IPS-18a (cell line): Measurements from ENCODE around the gene SORBS2.
"Not testable (repeated sequence)": the region's sequence is repeated elsewhere in the genome, so short reads cannot be mapped to it uniquely, and the experiment has no call there.

Experiments used
- H3K27ac ChIP-seq: one replicate; pipeline ENCODE4 v1.5.1; 2013; ENCODE audit warnings: low read length
- H3K27me3 ChIP-seq: one replicate; pipeline ENCODE4 v1.6.1; 2013; ENCODE audit warnings: mild to moderate bottlenecking, low read length; ENCODE audit not compliant: control insufficient read depth, insufficient read depth
- H3K36me3 ChIP-seq: one replicate; pipeline ENCODE4 v1.6.1; 2013; ENCODE audit warnings: low read depth, low read length; ENCODE audit not compliant: control insufficient read depth
- H3K4me1 ChIP-seq: one replicate; pipeline ENCODE4 v1.6.1; 2013; ENCODE audit warnings: low read depth, low read length; ENCODE audit not compliant: control insufficient read depth
- H3K4me3 ChIP-seq: one replicate; pipeline ENCODE4 v1.5.1; 2013; ENCODE audit warnings: low read length
- H3K9ac ChIP-seq: one replicate; pipeline ENCODE4 v1.6.1; 2013; ENCODE audit warnings: mild to moderate bottlenecking, low read length, moderate library complexity
- H3K9me3 ChIP-seq: one replicate; pipeline ENCODE4 v1.6.1; 2013; ENCODE audit warnings: low read depth, low read length; ENCODE audit not compliant: control insufficient read depth

SORBS2 gene

DNA sequence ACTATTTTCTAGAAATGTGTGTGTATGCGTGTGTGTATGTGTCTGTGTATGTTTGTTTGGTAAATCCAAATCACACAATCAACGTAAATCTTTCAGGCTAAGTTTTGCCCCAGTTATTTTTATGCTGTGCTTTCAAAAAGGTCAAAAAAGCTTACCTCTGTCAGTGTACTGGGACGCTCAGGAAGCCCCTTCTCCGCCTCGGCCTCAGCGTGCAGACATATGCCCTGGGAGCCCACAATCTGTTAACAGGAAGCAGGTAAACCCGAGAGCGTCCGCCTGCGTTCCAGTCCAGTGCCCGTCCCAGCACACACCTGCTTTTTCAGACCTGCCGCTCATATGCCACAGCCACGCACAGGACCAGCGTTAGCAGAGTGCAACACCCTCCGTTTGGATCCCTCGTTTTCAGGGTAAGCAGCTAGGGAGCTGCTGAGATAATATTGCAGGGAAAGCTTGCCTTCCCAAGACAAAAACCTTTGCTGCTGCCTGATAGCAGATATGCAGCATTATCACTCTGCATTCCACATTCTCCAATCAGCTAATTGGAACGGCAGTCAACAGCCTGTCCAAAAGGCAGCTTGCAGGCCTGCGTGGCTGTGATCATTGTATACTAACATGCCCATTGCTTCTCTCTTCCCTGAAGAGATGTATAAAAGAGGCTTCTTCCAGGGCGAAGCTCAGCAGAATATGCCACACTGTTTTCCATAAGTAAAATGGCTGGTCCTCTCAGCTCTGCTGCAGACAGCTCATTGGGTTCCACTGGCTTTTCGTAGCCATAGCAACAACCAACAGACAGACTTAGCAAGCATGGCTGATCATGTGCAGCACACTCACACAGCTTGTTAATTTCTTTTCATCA is at the start of gene SORBS2:
Gene SORBS2, minus strand, starts transcription at position 686 of the 856 bp plus-strand sequence. CDS start 121,623 bp downstream, outside the sequence.
- Histone ChIP-seq H3K27me3 (no peaks in the 10 kb centered on the region), H3K36me3 (no peaks in the 10 kb centered on the region), H3K9me3 (no peaks in the 10 kb centered on the region), H3K9ac (peak within 1 kb of the TSS; percentile 2), H3K4me3 (peak within 1 kb of the TSS; percentile 32), H3K4me1 (peaks cover 24% of the 10 kb centered on the region), H3K27ac (no peak within 1 kb of the TSS)

- Histone ChIP-seq H3K27me3 (no peaks in the 10 kb centered on the region), H3K4me3 (no peak overlapping the region), H3K9ac (no peak overlapping the region), H3K9me3 (peaks cover 10% of the 10 kb centered on the region), H3K36me3 (no peaks in the 10 kb centered on the region), H3K4me1 (no peaks in the 10 kb centered on the region), H3K27ac (no peak overlapping the region)
Measured at GRCh38 chr4:185859111-185859510, 47.1 kb upstream of the SORBS2 start.

DNA sequence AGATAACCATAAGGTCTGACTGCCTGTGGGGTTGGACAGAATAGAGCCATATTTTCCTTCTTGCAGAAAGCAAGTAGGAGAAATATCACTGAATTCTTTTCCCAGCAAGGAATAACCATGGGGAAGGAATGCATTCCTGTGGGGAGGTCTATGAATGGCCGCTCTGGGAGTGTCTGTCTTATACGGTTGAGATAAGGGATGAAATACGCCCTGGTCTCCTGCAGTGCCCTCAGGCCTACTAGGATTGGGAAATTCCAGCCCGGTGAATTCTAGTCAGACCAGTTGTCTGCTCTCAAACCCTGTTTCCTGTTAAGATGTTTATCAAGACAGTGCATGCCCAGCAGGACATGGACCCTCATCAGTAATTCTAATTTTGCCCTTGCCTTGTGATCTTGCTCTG is 45.6 kb upstream of the SORBS2 start:
- not testable (repeated sequence) for H3K9ac ChIP-seq, H3K4me1 ChIP-seq, H3K9me3 ChIP-seq, H3K27me3 ChIP-seq, H3K27ac ChIP-seq, H3K36me3 ChIP-seq, H3K4me3 ChIP-seq

- Histone ChIP-seq H3K36me3 (no peaks in the 10 kb centered on the region), H3K9ac (no peak overlapping the region), H3K27me3 (no peaks in the 10 kb centered on the region), H3K4me1 (no peaks in the 10 kb centered on the region), H3K9me3 (peaks cover 10% of the 10 kb centered on the region), H3K27ac (no peak overlapping the region), H3K4me3 (no peak overlapping the region)
Measured at GRCh38 chr4:185853841-185854240, 41.8 kb upstream of the SORBS2 start.

DNA sequence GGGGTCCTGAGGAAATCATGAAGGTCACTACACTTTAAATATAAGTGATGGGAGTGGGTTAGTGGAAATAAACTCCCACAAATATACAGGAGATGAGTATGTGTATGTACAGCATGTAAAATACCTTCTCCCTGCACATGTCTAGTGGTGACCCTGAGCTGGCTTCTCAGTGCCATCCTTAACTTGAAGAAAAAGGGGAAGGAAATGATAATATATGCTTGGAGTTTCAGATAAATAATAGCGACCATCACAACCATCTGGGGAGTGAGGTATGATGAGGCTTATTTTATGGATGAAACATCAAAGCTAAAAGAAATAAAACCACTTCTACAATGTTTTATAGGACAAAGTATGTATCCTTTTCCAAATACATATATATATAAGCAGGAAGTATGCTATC is 41.0 kb upstream of the SORBS2 start:
- Histone ChIP-seq H3K27ac (no peak overlapping the region), H3K4me3 (no peak overlapping the region), H3K9me3 (peaks cover 5% of the 10 kb centered on the region), H3K9ac (no peak overlapping the region), H3K27me3 (no peaks in the 10 kb centered on the region), H3K4me1 (peaks cover 3% of the 10 kb centered on the region), H3K36me3 (no peaks in the 10 kb centered on the region)

- no peaks in the 10 kb centered on the region for H3K27me3 ChIP-seq
- no peaks in the 10 kb centered on the region for H3K36me3 ChIP-seq
- H3K9ac ChIP-seq, result no peak overlapping the region
- H3K27ac ChIP-seq, result no peak overlapping the region
- peaks cover 8% of the 10 kb centered on the region for H3K4me1 ChIP-seq
- no peak overlapping the region for H3K4me3 ChIP-seq
- H3K9me3 ChIP-seq, result peaks cover 7% of the 10 kb centered on the region
Measured at GRCh38 chr4:185849664-185850550, 37.9 kb upstream of the SORBS2 start.

DNA sequence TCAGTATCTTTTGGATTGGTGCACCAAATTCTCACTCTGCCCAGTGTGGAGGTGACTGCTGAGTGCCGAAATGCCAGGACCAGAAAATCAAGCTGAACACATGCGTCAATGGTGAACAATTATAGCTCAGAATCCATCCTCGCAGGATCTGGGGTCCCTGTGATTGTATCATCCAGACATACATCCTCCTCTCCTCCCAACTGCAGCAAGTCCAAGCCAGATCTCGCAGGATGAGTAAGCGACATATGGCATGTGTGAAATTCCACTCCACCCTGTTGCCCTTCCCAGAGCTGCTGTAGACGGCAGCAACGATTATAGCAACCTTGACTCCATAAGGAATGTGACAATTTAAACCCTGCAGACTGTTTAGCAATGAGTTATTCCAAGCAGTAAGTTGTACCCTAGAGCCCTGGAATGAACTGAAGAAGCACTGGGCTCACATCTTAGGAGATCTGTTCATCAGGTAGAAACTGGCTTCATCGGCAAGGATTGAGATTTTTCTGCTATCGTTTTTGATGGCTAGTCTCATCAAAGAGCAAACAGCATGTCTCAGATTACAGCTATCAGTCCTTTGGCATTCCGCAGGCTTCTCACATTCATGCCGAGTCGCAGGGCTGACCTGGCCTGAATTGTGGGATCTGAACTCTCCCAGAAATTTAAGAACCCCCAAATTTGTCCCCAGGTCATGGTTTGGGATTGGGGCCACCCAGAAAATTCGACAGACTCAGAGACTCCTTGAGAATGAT is 35.5 kb upstream of the SORBS2 start:
- no peak overlapping the region for H3K9ac ChIP-seq
- H3K27me3 ChIP-seq, result no peaks in the 10 kb centered on the region
- H3K27ac ChIP-seq, result no peak overlapping the region
- peaks cover 8% of the 10 kb centered on the region for H3K4me1 ChIP-seq
- H3K4me3 ChIP-seq, result no peak overlapping the region
- H3K9me3 ChIP-seq, result peaks cover 7% of the 10 kb centered on the region
- H3K36me3 ChIP-seq, result no peaks in the 10 kb centered on the region

DNA sequence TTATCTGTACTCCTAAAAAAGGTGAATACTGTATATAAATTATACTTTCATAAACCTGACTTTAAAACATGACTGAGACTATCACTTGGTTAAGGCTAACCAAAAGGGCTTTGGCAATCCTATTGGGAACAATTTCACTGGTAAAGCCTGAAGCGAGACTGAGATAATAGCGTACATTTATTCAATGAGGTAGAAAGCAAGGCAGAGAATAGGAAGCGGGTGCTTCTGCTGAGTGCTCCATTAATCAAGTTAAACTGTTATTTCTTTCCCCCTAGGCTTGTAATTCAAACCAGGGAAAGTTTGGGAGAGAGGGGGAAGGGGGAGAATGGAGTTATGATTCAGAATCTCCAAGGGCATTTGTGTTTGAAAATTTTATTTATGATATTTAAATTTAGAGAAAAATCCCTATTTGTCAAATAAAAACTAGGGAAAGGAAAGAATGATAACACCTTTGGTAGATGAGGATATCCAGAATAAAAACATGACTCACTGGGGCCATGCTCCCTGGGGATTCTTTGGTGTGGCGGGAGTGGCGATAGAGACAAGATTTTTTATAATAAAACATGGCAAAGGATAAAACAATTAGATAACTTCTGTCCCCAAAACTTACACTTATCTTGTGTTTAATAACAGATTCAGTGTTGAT is 34.6 kb upstream of the SORBS2 start:
- H3K4me3 ChIP-seq, result no peak overlapping the region
- no peak overlapping the region for H3K9ac ChIP-seq
- peaks cover 8% of the 10 kb centered on the region for H3K4me1 ChIP-seq
- peaks cover 7% of the 10 kb centered on the region for H3K9me3 ChIP-seq
- no peaks in the 10 kb centered on the region for H3K27me3 ChIP-seq
- H3K27ac ChIP-seq, result no peak overlapping the region
- no peaks in the 10 kb centered on the region for H3K36me3 ChIP-seq

DNA sequence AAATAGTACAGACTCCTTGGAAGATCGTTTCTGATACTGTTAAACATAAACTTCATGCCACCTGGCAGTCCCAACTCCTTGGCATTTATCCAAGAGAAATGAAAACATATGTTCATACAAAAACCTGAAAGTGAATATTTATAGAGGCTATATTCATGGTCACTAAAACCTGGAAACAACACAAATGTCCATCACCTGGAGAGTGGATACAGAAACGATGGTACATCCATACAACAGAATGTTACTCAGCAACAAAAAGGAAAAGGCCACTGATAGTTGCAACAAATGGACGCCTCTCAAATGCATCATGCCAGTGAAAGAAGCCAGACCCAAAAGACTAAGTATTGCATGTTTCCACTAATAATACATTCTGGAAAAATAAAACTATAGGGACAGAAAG is 34.0 kb upstream of the SORBS2 start:
- Histone ChIP-seq H3K9me3 (peaks cover 7% of the 10 kb centered on the region), H3K36me3 (no peaks in the 10 kb centered on the region), H3K4me1 (peaks cover 10% of the 10 kb centered on the region), H3K27me3 (no peaks in the 10 kb centered on the region), H3K27ac (no peak overlapping the region), H3K9ac (no peak overlapping the region), H3K4me3 (no peak overlapping the region)

DNA sequence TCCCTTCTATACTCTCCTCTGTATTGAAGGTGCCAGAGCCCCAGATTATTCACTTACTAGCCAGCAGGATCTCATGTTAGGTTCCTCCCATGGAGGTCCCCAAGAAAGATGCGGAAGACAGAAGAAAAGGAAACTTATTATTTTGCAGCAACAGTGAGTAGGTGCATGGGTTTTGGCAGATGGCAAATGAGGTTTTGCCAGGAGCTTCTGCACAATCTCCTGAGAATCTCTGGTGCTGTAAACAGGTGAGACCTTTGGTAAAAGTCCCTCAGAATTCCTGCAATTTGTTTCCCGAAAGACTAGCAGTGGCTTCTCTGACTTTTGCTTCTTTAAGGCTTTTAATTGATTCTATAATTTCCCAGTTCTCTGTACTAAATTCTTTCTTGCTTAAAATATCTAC is 29.5 kb upstream of the SORBS2 start:
- Histone ChIP-seq H3K36me3 (no peaks in the 10 kb centered on the region), H3K27me3 (no peaks in the 10 kb centered on the region), H3K9me3 (peaks cover 7% of the 10 kb centered on the region), H3K27ac (no peak overlapping the region), H3K4me1 (peaks cover 47% of the 10 kb centered on the region), H3K9ac (no peak overlapping the region), H3K4me3 (no peak overlapping the region)

- Histone ChIP-seq H3K4me3 (no peak overlapping the region), H3K9me3 (peaks cover 5% of the 10 kb centered on the region), H3K36me3 (no peaks in the 10 kb centered on the region), H3K27me3 (no peaks in the 10 kb centered on the region), H3K4me1 (peaks cover 52% of the 10 kb centered on the region), H3K9ac (no peak overlapping the region), H3K27ac (no peak overlapping the region)
Measured at GRCh38 chr4:185840953-185841352, 29.0 kb upstream of the SORBS2 start.
